Ascending aorta (tissue), 2 donors: ENCODE data around the gene PTPN11. TPM values are rescaled to one million over a fixed set of nuclear protein-coding genes. Genes with fewer than 3 reads are reported as not detected.
"Not testable (repeated sequence)": the region's sequence is repeated elsewhere in the genome, so short reads cannot be mapped to it uniquely, and the experiment has no call there.

Experiments
- DNase-seq, 2 donors: peaks; one replicate each; pipeline ENCODE4 v3.0.0-alpha.2; 2019; ENCODE audit warnings: low spot score in 2 of 2
- H3K27ac ChIP-seq, 2 donors: fragments of 200-600 bp; sonication (generic); one replicate each; pipeline ENCODE4 v1.5.1; 2016 to 2017; ENCODE audit warnings: mild to moderate bottlenecking in 1 of 2
- H3K27me3 ChIP-seq: fragments of 200-600 bp; sonication (generic); one replicate; pipeline ENCODE4 v1.5.1; 2017
- H3K36me3 ChIP-seq, 2 donors: fragments of 200-600 bp; sonication (generic); one replicate each; pipeline ENCODE4 v1.5.1; 2016
- H3K4me1 ChIP-seq, 2 donors: fragments of 200-600 bp; sonication (generic); one replicate each; pipeline ENCODE4 v1.5.1; 2016 to 2017; ENCODE audit warnings: mild to moderate bottlenecking in 1 of 2
- H3K4me3 ChIP-seq, 2 donors: fragments of 200-600 bp; sonication (generic); one replicate each; pipeline ENCODE4 v1.5.1; 2016 to 2017; ENCODE audit warnings: mild to moderate bottlenecking in 1 of 2
- H3K9me3 ChIP-seq, 2 donors: fragments of 200-600 bp; sonication (generic); one replicate each; pipeline ENCODE4 v1.5.1; 2016
- intact Hi-C: fragments of 100-400 bp; cut with DNase I; formaldehyde crosslinking; loops from one replicate; pipeline ENCODE4 v1.15.1; 2023
- total RNA-seq: library from RNA; depleted of rRNA; stranded (reverse); fragments of >200 nt; gene quantifications from one replicate; pipeline ENCODE4 v1.1.0, GENCODE V29; 2016
- TF ChIP-seq, protein P1 (sequence below), 3 experiments: fragments of 200-600 bp in 2 of 3; fragments of 450-650 bp in 1 of 3; sonication (generic) in 2 of 3; IDR thresholded peaks; one replicate each; pipeline ENCODE4 v1.5.1; 2016 to 2019; ENCODE audit warnings: antibody characterized with exemption in 3 of 3, mild to moderate bottlenecking in 1 of 3, moderate library complexity in 1 of 3

PTPN11 gene
- total RNA-seq, 1 donor from 2014 or later, result 70.2 TPM

GRCh38 chr12:112406519-112407488, 11.9 kb upstream of the PTPN11 start:
- no peaks in the 10 kb centered on the region for H3K27me3 ChIP-seq
- H3K4me3 ChIP-seq, result no peak overlapping the region
- intact Hi-C loops, result no loop called here

GRCh38 chr12:112407683-112408082, 11.1 kb upstream of the PTPN11 start:
- not testable (repeated sequence) for H3K4me3 ChIP-seq

More at GRCh38 chr12:112406519-112407488, 11.9 kb upstream of the PTPN11 start:
- H3K4me1 ChIP-seq, result peaks cover 0 to 14% of the 10 kb centered on the region in 2 donors
- TF ChIP-seq, protein P1, sequence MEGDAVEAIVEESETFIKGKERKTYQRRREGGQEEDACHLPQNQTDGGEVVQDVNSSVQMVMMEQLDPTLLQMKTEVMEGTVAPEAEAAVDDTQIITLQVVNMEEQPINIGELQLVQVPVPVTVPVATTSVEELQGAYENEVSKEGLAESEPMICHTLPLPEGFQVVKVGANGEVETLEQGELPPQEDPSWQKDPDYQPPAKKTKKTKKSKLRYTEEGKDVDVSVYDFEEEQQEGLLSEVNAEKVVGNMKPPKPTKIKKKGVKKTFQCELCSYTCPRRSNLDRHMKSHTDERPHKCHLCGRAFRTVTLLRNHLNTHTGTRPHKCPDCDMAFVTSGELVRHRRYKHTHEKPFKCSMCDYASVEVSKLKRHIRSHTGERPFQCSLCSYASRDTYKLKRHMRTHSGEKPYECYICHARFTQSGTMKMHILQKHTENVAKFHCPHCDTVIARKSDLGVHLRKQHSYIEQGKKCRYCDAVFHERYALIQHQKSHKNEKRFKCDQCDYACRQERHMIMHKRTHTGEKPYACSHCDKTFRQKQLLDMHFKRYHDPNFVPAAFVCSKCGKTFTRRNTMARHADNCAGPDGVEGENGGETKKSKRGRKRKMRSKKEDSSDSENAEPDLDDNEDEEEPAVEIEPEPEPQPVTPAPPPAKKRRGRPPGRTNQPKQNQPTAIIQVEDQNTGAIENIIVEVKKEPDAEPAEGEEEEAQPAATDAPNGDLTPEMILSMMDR (IDR thresholded peaks at IDR 0.05), result no peak
- no peaks in the 10 kb centered on the region for H3K9me3 ChIP-seq
- peak in 1 of 2 donors; percentile 8 for DNase-seq
- peaks cover 30 to 40% of the 10 kb centered on the region in 2 donors for H3K36me3 ChIP-seq
- H3K27ac ChIP-seq, result no peak overlapping the region

DNA sequence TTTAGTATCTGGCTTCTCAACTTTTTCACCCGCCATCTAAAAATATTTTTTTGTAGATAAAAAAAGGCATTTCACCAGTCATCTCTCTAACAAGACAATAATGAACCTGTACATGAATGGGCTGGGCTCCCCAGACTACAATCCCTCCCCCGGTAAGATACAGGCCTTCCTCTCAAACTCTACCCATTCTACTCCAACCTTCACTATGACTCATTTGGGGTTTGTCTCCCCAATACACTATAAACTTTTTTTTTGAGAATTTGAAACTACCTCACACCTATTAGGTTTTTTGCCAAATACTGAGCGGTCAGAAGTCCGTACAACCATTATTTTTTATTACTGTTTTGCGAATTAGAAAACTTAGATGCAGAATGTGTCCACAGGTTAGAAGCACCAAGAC, 10.1 kb upstream of the PTPN11 start:
- Histone ChIP-seq H3K9me3 (no peaks in the 10 kb centered on the region), H3K27me3 (no peaks in the 10 kb centered on the region), H3K4me1 (peaks cover 0 to 14% of the 10 kb centered on the region in 2 donors), H3K4me3 (peak overlapping the region; percentile 67 to 76), H3K36me3 (peaks cover 30 to 40% of the 10 kb centered on the region in 2 donors), H3K27ac (peak overlapping the region; percentile 79 to 90)
- intact Hi-C loops, result loop anchor here (1.0 to 2.0 kb wide), 2 partner anchors 10 to 26 kb away; partner anchors contain the start of genes HECTD4 and PTPN11
- DNase-seq, result peak in 1 of 2 donors; percentile 12
- TF ChIP-seq, protein P1 (IDR thresholded peaks at IDR 0.05), result no peak

More at GRCh38 chr12:112407683-112408082, 11.1 kb upstream of the PTPN11 start:
- H3K36me3 ChIP-seq, result peaks cover 30 to 40% of the 10 kb centered on the region in 2 donors
- intact Hi-C loops, result loop anchor here (2.0 kb wide), 1 partner anchor 25 kb away; the partner anchor contains the start of gene HECTD4
- DNase-seq, result peak in 1 of 2 donors; percentile 24
- H3K27me3 ChIP-seq, H3K9me3 ChIP-seq, H3K27ac ChIP-seq: not testable (repeated sequence)
- peaks cover 0 to 14% of the 10 kb centered on the region in 2 donors for H3K4me1 ChIP-seq

DNA sequence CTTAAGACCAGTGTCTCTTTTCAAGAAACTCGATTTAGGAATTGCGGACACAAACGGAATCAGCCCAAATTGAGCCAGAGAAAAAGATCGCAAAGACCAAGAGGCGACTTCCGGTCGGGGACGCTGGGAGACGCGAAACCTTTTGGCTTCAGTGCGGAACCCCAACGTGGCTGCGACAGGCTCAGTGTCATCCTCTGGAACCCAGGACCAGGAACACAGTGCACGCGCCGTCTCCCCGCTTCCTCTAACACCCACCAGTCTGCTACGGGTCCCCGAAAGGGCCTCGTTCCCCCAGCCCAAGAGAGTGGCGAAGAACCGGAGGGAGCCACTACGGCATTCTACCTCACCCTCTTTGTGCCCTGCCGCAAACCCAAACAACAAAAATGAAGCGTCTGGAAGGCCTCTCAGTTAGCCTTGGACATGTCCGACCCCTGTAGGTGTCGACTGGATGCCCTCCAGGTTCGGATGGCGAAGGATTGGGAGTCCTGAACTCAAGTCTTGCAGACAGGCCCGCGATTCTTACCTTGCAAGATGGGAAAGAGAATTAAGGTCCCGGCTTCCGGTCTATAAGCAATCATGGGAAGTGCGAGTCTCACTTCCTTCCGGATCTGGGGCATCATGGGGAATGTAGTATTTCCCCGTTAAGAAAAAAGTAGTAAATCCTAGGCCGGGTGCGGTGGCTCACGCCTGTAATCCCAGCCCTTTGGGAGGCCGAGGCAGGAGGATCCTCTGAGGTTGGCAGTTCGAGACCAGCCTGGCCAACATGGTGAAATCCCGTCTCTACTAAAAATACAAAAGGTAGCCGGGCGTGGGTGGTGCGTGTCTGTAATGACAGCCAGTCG, 9.5 kb upstream of the PTPN11 start, which contains the start of gene RPL6:
Gene RPL6, minus strand, starts transcription at position 542 of the 842 bp plus-strand sequence. CDS start 949 bp downstream, outside the sequence.
- TF ChIP-seq, protein P1 (IDR thresholded peaks at IDR 0.05), result no peak
- peak; percentile 30 to 92 for DNase-seq
- H3K27ac ChIP-seq, result peak within 1 kb of the TSS; percentile 79 to 90
- peaks cover 0 to 14% of the 10 kb centered on the region in 2 donors for H3K4me1 ChIP-seq
- H3K9me3 ChIP-seq, result no peaks in the 10 kb centered on the region
- H3K4me3 ChIP-seq, result peak within 1 kb of the TSS; percentile 67 to 76
- H3K36me3 ChIP-seq, result peaks cover 30 to 36% of the 10 kb centered on the region in 2 donors
- no peaks in the 10 kb centered on the region for H3K27me3 ChIP-seq
- intact Hi-C loops, result loop anchor here (1.0 to 2.0 kb wide), 2 partner anchors 9 to 26 kb away; partner anchors contain the start of genes HECTD4 and PTPN11

- intact Hi-C loops, result loop anchor here (1.0 to 2.0 kb wide), 2 partner anchors 8 to 27 kb away; partner anchors contain the start of genes HECTD4 and PTPN11
- Histone ChIP-seq H3K4me3 (no peak overlapping the region), H3K9me3 (no peaks in the 10 kb centered on the region), H3K27me3 (no peaks in the 10 kb centered on the region), H3K36me3 (peaks cover 25 to 30% of the 10 kb centered on the region in 2 donors), H3K27ac (peak overlapping the region in 1 of 2 donors; percentile 79), H3K4me1 (peaks cover 0 to 14% of the 10 kb centered on the region in 2 donors)
- TF ChIP-seq, protein P1 (IDR thresholded peaks at IDR 0.05), result no peak
- DNase-seq, result no peak
Measured at GRCh38 chr12:112409906-112410244, 8.9 kb upstream of the PTPN11 start.
